Stomach (tissue), 4 donors: ENCODE measurements around the gene NECTIN1.

Experiments
- EP300 ChIP-seq: sonication (generic); formaldehyde crosslinking; IDR thresholded peaks from one replicate; pipeline ENCODE4 v1.6.1; 2017; ENCODE audit warnings: antibody characterized with exemption
- POLR2A ChIP-seq, 4 donors: fragments of 450-650 bp; IDR thresholded peaks; one replicate each; pipeline ENCODE4 v1.6.1; 2016; ENCODE audit warnings: antibody characterized with exemption in 4 of 4, control low read depth in 2 of 4, mild to moderate bottlenecking in 1 of 4, moderate library complexity in 1 of 4
- POLR2AphosphoS5 ChIP-seq, 3 donors: sonication (generic); formaldehyde crosslinking; IDR thresholded peaks; one replicate each; pipeline ENCODE4 v1.6.1; 2016; ENCODE audit warnings: antibody characterized with exemption in 3 of 3
- TF ChIP-seq, protein P1 (sequence below), 7 experiments: fragments of 450-650 bp in 4 of 7; fragments of 200-600 bp in 3 of 7; sonication (generic) in 3 of 7; IDR thresholded peaks; one replicate each; pipeline ENCODE4 v1.5.1; 2016 to 2019; ENCODE audit warnings: antibody characterized with exemption in 7 of 7, control low read depth in 2 of 7, mild to moderate bottlenecking in 1 of 7

DNA sequence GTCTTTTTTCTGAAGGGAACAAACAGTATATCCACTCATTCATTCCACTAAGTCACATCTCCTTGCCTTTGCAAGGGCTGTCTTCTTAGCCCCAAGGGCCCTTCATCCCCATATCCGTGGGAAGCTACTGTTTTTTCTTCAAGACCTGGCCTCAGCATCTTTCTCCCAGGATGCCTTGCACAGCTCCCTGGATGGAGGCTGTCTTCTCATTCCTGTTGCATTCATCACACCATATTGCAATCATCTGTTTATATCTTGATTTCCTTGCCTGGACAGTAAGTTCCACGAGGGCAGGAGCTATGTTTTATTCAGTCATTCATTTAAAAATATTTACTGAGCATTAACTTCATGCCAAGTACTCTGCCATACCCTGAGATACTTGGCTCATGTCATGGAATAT lies 29.3 kb upstream of the NECTIN1 start:
- TF ChIP-seq, protein P1, sequence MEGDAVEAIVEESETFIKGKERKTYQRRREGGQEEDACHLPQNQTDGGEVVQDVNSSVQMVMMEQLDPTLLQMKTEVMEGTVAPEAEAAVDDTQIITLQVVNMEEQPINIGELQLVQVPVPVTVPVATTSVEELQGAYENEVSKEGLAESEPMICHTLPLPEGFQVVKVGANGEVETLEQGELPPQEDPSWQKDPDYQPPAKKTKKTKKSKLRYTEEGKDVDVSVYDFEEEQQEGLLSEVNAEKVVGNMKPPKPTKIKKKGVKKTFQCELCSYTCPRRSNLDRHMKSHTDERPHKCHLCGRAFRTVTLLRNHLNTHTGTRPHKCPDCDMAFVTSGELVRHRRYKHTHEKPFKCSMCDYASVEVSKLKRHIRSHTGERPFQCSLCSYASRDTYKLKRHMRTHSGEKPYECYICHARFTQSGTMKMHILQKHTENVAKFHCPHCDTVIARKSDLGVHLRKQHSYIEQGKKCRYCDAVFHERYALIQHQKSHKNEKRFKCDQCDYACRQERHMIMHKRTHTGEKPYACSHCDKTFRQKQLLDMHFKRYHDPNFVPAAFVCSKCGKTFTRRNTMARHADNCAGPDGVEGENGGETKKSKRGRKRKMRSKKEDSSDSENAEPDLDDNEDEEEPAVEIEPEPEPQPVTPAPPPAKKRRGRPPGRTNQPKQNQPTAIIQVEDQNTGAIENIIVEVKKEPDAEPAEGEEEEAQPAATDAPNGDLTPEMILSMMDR (IDR thresholded peaks at IDR 0.05), result no peak
- TF ChIP-seq POLR2A (IDR thresholded peaks at IDR 0.05) (no peak), POLR2AphosphoS5 (IDR thresholded peaks at IDR 0.05) (no peak), EP300 (no peak)
